ENCODE data around the gene PSMD8.
"Not testable (repeated sequence)": the region's sequence is repeated elsewhere in the genome, so short reads cannot be mapped to it uniquely, and the experiment has no call there.

DNA sequence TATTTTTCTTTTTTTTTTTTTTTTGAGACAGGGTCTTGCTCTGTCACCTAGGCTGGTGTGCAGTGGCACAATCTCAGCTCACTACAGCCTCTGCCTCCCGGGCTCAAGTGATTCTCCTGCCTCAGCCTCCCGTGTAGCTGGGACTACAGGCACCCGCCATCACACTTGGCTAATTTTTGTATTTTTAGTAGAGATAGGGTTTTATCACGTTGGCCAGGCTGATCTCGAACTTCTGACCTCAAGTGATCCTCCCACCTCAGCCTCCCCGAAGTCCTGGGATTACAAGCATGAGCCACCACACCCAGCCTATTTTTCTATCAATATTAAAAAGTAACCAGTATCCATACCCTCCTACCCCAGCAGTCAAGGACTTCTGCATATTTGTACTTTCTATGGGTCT lies 36.0 kb downstream of the PSMD8 start:
- TF ChIP-seq, protein P1, sequence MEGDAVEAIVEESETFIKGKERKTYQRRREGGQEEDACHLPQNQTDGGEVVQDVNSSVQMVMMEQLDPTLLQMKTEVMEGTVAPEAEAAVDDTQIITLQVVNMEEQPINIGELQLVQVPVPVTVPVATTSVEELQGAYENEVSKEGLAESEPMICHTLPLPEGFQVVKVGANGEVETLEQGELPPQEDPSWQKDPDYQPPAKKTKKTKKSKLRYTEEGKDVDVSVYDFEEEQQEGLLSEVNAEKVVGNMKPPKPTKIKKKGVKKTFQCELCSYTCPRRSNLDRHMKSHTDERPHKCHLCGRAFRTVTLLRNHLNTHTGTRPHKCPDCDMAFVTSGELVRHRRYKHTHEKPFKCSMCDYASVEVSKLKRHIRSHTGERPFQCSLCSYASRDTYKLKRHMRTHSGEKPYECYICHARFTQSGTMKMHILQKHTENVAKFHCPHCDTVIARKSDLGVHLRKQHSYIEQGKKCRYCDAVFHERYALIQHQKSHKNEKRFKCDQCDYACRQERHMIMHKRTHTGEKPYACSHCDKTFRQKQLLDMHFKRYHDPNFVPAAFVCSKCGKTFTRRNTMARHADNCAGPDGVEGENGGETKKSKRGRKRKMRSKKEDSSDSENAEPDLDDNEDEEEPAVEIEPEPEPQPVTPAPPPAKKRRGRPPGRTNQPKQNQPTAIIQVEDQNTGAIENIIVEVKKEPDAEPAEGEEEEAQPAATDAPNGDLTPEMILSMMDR (IDR thresholded peaks at IDR 0.05): not testable (repeated sequence)
- not testable (repeated sequence) for TF ChIP-seq POLR2A (IDR thresholded peaks at IDR 0.05)
